ENCODE data around the gene NPM3. TPM values are rescaled to one million over a fixed set of nuclear protein-coding genes. Genes with fewer than 3 reads are reported as not detected.

The NPM3 gene
- total RNA-seq, 1 donor from 2014 or later: 158 TPM

- DNase-seq (ENCODE audit: low read depth): no peak
- no peak for TF ChIP-seq CTCF (IDR thresholded peaks at IDR 0.05; ENCODE audit: insufficient read depth, low read length, severe bottlenecking)
- H3K27me3 ChIP-seq (ENCODE audit: control insufficient read depth, insufficient read depth, low read length): no peaks in the 10 kb centered on the region
- FAIRE-seq: no peak
- H3K4me3 ChIP-seq (ENCODE audit: low read depth, low read length): peak overlapping the region; percentile 31
- H3K36me3 ChIP-seq (ENCODE audit: control insufficient read depth, insufficient read depth, low read length): peaks cover 1% of the 10 kb centered on the region
Observed at GRCh38 chr10:101828766-101829551, 45.7 kb upstream of the NPM3 start.

GRCh38 chr10:101827919-101828600 is 44.8 kb upstream of the NPM3 start:
- DNase-seq (ENCODE audit: low read depth): no peak
- H3K4me3 ChIP-seq (ENCODE audit: low read depth, low read length): no peak overlapping the region
- peaks cover 1% of the 10 kb centered on the region for H3K36me3 ChIP-seq (ENCODE audit: control insufficient read depth, insufficient read depth, low read length)
- FAIRE-seq: no peak
- no peaks in the 10 kb centered on the region for H3K27me3 ChIP-seq (ENCODE audit: control insufficient read depth, insufficient read depth, low read length)
- TF ChIP-seq CTCF (IDR thresholded peaks at IDR 0.05; ENCODE audit: insufficient read depth, low read length, severe bottlenecking): no peak

- H3K27me3 ChIP-seq (ENCODE audit: control insufficient read depth, insufficient read depth, low read length): no peaks in the 10 kb centered on the region
- FAIRE-seq (no peak), DNase-seq (ENCODE audit: low read depth) (no peak)
- TF ChIP-seq CTCF (IDR thresholded peaks at IDR 0.05; ENCODE audit: insufficient read depth, low read length, severe bottlenecking): no peak
- no peak overlapping the region for H3K4me3 ChIP-seq (ENCODE audit: low read depth, low read length)
- H3K36me3 ChIP-seq (ENCODE audit: control insufficient read depth, insufficient read depth, low read length): peaks cover 1% of the 10 kb centered on the region
Observed at GRCh38 chr10:101826852-101827434, 43.7 kb upstream of the NPM3 start.

- H3K36me3 ChIP-seq (ENCODE audit: control insufficient read depth, insufficient read depth, low read length): peaks cover 1% of the 10 kb centered on the region
- H3K4me3 ChIP-seq (ENCODE audit: low read depth, low read length): no peak overlapping the region
- no peak for DNase-seq (ENCODE audit: low read depth)
- no peak for TF ChIP-seq CTCF (IDR thresholded peaks at IDR 0.05; ENCODE audit: insufficient read depth, low read length, severe bottlenecking)
- no peak for FAIRE-seq
- H3K27me3 ChIP-seq (ENCODE audit: control insufficient read depth, insufficient read depth, low read length): no peaks in the 10 kb centered on the region
Observed at GRCh38 chr10:101824736-101825135, 41.5 kb upstream of the NPM3 start.

GRCh38 chr10:101818872-101819633 is 35.8 kb upstream of the NPM3 start:
- no peaks in the 10 kb centered on the region for H3K36me3 ChIP-seq (ENCODE audit: control insufficient read depth, insufficient read depth, low read length)
- DNase-seq (ENCODE audit: low read depth) (peak; percentile 75), FAIRE-seq (no peak)
- H3K4me3 ChIP-seq (ENCODE audit: low read depth, low read length): peak overlapping the region; percentile 31
- no peaks in the 10 kb centered on the region for H3K27me3 ChIP-seq (ENCODE audit: control insufficient read depth, insufficient read depth, low read length)
- TF ChIP-seq CTCF (IDR thresholded peaks at IDR 0.05; ENCODE audit: insufficient read depth, low read length, severe bottlenecking): no peak

All from bronchial epithelial cell (primary cell).